Activated CD8-positive, alpha-beta memory T cell treated with anti-CD3 and anti-CD28 coated beads for 24 hours (primary cell): ENCODE data around the gene CD207.
"Not testable (repeated sequence)": the region's sequence is repeated elsewhere in the genome, so short reads cannot be mapped to it uniquely, and the experiment has no call there.

Experiments used
- DNase-seq: peaks from one replicate; pipeline ENCODE4 v3.0.0-alpha.2; 2020

The CD207 gene

DNA sequence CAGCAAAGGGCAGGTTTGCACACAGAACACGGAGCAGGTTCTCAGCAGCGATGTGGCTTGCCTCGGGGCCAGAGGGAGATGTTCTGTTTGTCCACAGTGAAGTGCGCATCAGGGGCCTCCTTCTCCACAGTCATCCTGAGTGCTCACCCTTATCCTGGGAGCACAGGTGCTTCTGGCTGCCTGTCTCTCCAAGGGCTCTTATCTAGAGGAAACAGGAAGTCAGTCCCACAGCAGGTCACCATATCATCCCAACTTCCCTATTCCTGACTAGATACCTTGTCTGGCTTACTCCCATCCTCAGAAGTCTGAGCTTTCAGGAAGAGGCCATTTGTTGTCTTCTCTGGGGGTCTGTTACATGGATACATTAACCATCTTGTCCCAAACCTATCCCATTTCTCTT, at the start of gene CD207:
TSS of gene CD207 (minus strand) at position 174 of the 400 bp plus-strand sequence. CDS start at position 134, 40 bp downstream.
- DNase-seq, result peak; percentile 33

DNA sequence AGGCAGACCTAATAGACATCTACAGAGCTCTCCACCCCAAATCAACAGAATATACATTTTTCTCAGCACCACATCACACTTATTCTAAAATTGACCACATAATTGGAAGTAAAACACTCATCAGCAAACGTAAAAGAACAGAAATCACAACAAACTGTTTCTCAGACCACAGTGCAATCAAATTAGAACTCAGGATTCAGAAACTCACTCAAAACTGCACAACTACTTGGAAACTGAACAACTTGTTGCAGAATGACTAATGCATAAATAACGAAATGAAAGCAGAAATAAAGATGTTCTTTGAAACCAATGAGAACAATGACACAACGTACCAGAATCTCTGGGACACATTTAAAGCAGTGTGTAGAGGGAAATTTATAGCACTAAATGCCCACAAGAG, 42.9 kb upstream of the CD207 start:
- not testable (repeated sequence) for DNase-seq

DNA sequence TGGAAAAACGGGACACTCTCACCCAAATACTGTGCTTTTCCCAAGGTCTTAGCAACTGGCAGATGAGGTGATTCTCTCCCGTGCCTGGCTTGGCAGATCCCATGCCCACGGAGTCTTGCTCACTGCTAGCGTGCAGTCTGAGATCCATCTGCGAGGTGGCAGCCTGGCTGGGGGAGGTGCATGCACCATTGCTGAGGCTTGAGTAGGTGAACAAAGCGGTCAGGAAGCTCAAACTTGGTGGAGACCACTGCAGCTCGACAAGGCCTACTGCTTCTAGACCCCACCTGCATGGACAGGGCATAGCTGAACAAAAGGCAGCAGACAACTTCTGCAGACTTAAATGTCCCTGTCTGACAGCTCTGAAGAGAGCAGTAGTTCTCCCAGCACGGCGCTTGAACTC, 40.5 kb upstream of the CD207 start:
- not testable (repeated sequence) for DNase-seq

DNA sequence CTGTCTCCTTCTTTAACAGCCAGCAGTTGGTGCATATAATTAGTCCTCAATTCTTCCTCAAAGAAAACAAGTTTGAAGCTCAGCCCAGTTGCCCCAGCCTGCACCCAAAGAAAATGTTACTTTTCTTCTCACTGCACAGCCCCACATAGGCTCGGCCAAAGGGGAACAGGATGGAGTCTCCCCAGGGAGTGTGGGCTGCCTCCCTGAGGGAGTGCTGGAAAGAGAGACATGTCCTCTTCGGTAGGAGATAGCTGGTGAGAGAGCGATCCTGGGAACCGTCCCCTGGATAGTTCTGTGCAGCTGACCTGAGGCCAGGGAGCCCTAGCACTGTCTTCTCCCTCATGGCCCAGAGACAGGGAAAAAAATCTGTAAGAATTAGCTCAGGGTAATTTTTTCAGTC, 37.9 kb upstream of the CD207 start:
- no peak for DNase-seq

DNA sequence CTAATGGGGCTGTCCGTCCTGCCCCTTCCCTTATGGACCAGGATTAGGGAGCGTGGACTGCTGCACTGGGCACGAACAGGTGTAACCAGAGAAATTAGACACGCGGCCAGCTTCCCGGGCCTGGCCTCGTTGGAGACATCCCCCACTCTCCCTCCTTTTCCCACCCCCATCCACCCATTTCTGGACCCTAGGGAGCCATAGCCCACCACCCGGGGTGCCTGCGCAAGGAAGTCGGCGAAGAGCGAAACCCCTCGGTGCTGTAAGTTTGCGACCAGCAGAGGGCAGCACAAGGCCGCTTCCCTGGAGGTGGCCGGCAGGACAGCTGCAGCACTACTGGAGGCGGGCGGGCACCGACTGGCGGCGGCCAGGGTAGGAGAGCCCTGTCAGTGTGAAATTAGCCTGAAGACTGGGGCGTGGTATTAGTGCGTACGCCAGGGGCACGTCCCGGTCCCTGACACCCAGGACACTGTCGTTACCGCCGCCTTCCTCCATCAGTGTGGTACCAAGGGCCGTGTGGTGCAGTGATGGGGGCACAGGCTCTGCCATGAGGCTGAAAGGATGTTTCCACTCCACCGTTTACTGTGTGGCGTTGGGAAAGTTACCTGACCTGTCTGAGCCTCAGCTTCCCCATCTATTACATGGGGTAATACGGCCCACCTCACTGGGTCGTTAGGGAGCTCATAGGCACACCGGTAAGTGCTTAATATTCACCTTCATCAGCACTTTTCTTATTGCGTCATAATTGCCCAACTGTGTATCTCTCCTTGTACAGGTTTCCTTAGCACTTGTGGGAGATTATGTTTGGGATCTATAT, 36.0 kb upstream of the CD207 start:
- peak; percentile 94 for DNase-seq

DNA sequence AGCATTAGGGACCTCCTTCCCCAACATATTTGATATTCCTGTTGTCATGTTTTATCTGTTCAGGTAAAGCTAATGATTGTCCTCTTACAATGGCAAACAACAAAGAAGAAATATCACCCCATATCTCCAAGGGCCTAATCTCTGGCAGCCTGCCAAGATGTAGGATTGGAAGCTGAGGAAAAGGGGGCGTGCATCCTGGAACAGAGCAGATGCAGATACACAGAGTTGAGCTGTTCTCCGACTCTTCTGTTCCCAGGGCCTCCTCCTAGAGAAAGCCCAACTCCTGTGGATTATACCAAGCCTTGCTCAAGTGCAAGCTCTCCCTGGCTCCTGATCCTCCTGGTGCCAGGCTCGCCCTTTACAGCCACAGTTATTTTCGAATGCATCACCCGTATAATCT, 35.2 kb upstream of the CD207 start:
- DNase-seq, result no peak

GRCh38 chr2:70868970-70869369, 33.4 kb upstream of the CD207 start:
- DNase-seq, result no peak

DNA sequence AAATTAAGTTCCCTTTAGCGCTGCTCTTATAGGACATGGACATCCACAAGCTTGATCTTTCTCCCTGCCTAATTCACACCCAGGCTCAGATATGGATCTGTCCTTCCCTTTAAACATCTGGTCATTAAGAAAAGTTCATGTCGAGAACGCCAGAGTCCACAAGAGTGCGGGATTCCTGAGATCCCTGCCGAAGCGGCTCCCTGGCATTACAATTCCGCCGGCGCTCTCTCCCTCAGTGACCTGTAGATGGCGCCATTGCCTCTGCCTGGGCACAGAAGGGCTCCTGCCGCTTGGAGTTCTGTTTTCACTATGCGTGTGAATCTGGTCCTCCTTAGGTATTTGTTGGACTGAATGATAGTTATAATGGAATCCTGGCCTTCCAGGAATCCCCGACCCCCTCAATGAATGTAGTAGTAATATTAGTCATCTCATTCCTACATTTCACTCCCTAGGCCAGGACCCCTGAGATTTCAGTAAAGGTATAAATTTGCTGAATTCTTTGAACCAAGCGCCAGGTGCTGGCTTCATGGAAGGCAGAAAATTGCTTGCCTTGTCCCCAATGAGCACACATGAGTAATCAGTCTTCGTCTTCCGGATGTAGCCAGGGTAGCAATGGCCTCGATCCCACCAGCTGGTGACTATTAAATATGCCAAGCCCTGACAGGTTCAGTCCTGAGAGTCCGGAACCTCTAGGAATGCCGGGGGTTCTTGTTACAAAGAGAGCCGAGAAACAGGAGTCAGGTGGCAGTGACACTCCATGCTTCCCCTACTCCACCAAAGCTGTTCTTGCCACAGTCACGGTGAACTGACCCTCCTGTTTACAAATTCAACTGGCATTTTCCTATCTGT, 26.4 kb upstream of the CD207 start:
- DNase-seq, result peak; percentile 89

- no peak for DNase-seq
Measured at GRCh38 chr2:70855667-70856066, 20.1 kb upstream of the CD207 start.

GRCh38 chr2:70854411-70854810, 18.8 kb upstream of the CD207 start:
- no peak for DNase-seq

GRCh38 chr2:70852824-70853223, 17.2 kb upstream of the CD207 start:
- DNase-seq, result no peak

- DNase-seq, result peak; percentile 58
Measured at GRCh38 chr2:70851704-70852103, 16.1 kb upstream of the CD207 start.

- DNase-seq, result peak; percentile 54
Measured at GRCh38 chr2:70850925-70851324, 15.3 kb upstream of the CD207 start.

- no peak for DNase-seq
Measured at GRCh38 chr2:70842401-70842800, 6.8 kb upstream of the CD207 start.

DNA sequence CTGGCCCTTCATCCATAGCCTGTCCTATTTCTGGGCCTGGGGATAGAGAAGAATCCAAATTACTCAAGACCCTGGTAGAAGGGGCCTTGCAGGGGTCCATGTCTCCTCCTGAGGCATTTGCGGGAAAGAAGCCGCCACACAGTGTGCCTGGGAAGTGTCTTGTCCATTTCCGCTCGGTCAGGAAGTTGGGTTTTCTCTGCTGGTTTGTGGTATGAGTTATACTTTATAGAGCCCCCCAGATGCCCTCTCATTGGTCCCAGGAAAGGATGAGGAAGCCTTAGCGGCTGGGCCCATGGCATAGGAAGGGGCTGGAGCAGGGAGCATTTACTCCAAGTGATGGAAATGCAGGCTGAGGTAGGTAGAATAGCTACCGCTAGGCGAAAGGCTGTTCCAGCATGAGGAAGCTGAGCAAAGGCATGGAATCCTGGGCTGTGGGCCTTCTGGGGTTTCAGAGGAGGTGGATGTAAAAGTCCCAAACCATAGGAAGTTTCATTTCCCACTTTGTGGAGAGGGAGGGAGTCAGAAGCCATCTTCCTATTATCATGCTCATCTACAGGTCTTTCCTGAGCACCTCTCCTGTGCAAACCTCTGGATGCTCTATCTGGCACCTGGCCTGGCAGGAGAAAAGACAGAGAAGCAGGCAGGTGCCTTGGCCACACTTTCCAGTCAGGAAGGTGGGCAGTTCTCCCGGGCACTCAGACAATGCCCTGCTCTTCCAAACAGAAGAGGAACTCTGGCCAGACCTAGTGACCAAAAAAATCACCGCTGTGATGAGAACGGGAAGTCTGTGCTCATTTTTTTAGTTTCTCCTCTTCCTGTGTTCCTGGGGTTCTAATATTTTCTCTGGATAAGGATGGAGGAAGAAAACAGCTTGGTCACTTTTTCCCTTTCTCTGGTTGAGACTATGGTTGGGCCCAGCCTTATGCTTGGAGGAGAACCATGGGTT, 2.6 kb upstream of the CD207 start:
- peak; percentile 21 for DNase-seq

DNA sequence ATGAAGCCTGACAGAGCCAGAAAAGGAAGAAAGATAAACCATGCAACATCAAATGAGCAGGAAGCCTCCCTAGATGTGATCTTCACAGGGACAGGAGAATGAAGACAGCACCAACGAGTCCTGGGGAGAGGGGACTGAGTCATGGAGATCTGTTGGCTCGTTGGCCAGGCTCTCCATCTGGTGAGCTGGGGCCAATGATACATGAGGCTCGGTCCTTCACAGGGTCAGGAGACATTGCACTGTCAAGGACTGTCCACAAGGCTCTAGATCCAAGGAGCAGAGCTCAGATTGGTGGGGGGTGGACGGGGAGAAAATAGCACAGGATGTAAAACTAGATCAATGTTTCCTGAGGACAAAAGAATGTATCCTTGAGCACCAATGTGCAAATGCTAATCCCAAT, 735 bp downstream of the CD207 start:
- DNase-seq, result peak; percentile 28

DNA sequence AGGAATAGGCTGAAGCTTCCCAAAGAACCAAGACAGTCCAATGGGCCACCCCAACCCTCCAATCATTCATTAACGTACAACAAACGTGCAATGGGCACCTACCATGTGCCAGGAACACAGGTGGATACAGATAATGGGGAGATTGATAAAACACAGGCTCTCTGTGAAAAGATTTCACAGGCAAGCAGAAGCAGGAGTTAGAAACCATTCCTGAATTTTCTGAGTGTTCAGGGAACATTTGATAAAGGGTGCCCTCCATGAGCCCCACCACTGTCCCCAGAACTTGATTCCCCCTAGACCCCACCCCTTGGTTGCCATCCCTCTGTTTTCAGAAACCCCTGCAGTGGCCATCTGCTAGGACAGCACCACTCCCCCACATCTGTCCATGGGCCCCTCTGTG, 1.5 kb downstream of the CD207 start:
- DNase-seq, result peak; percentile 11

DNA sequence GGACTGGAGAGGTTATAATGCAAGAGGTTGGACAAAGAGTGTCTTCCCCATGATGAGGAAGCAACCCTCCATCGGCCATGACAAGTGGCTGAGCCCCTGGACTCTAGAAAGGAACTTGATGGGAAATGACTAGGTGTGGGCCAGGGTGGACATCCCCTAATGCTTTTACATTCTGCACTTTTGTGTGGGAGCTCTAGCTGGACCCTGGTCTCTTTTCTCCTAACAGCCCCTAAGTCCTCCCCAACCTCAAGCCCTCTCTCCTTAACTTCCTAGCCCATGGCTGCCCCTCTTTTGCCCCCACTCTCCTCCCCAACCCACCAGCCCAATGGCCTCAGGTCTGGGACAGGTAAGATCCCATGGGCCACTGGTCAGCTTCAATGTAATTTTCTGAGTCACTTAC, 2.4 kb downstream of the CD207 start:
- peak; percentile 37 for DNase-seq

DNA sequence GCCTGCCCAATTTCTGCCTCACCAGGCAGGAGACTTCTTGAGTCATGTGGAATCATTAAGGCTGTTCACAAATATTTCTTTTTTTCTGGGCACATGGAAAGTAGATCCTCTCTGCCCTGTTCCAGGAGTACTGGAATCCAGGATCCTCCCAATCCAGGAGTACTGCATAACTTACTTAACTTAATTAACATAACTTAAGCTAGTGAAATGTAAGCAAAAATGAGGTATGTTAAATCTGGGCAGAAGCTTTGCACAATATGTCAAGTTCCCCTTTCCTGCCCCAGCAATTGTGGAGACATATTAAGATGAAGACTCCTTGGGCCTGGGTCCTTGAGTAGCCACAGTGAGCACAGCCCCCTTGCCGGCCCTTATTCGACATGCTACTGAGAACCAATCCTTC, 3.2 kb downstream of the CD207 start:
- no peak for DNase-seq

GRCh38 chr2:70831861-70832260, 3.8 kb downstream of the CD207 start:
- peak; percentile 46 for DNase-seq

GRCh38 chr2:70830366-70830765, 5.2 kb downstream of the CD207 start:
- DNase-seq, result no peak

DNA sequence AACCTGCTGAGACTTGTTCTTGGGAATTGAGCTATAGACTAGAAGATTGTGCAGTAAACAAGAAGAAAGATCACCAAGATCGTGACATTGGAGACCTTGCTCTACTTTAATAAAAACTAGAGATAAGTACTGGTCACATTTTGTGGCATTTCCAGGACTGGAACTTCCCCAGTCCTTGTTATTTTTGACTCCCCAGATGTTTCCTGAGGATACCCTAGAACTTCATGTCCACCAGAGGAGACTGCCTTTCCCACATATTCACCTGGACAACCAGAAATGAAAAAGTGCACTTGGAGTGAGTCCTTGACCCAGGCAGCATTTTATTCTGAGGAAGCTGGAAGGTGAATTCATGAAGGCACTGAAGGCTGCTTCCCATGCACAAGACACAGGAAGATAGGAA, 5.7 kb downstream of the CD207 start:
- DNase-seq, result no peak
